Choroid plexus epithelial cell (primary cell): Measurements from ENCODE around the gene LCA5L.

Experiments used
- DNase-seq: peaks from one replicate; pipeline ENCODE4 v3.0.0-alpha.2; 2010; ENCODE audit warnings: low read depth
- H3K4me3 ChIP-seq: 2 replicates; pipeline ENCODE4 v1.5.1; 2011; ENCODE audit warnings: low read depth, mild to moderate bottlenecking, control low read depth, low read length, moderate library complexity
- CTCF ChIP-seq: conservative IDR thresholded peaks from 2 replicates; pipeline ENCODE4 v1.5.1; 2011; ENCODE audit warnings: low read depth, mild to moderate bottlenecking, control low read depth, inconsistent platforms, low read length, moderate library complexity

The LCA5L gene

GRCh38 chr21:39466584-39466983 lies 21.0 kb upstream of the LCA5L start:
- DNase-seq, result no peak
- no peak overlapping the region for H3K4me3 ChIP-seq
- TF ChIP-seq CTCF, result no peak

- no peak for DNase-seq
- no peak for TF ChIP-seq CTCF
- no peak overlapping the region for H3K4me3 ChIP-seq
Measured at GRCh38 chr21:39463308-39463707, 17.7 kb upstream of the LCA5L start.

GRCh38 chr21:39461419-39461818 lies 15.8 kb upstream of the LCA5L start:
- DNase-seq, result no peak
- H3K4me3 ChIP-seq, result no peak overlapping the region
- no peak for TF ChIP-seq CTCF

GRCh38 chr21:39456665-39457064 lies 11.1 kb upstream of the LCA5L start:
- peak; percentile 8 for DNase-seq
- peak; percentile 30 for TF ChIP-seq CTCF
- H3K4me3 ChIP-seq, result no peak overlapping the region

GRCh38 chr21:39454949-39455668 lies 9.5 kb upstream of the LCA5L start:
- DNase-seq, result no peak
- no peak for TF ChIP-seq CTCF
- no peak overlapping the region for H3K4me3 ChIP-seq

- H3K4me3 ChIP-seq, result no peak overlapping the region
- TF ChIP-seq CTCF, result no peak
- no peak for DNase-seq
Measured at GRCh38 chr21:39453571-39454179, 8.1 kb upstream of the LCA5L start.

GRCh38 chr21:39452970-39453342 lies 7.4 kb upstream of the LCA5L start:
- no peak overlapping the region for H3K4me3 ChIP-seq
- no peak for DNase-seq
- no peak for TF ChIP-seq CTCF
